Medulla oblongata (tissue), 1 donor: ENCODE data around the gene ADAMTS12.
"Not testable (repeated sequence)": the region's sequence is repeated elsewhere in the genome, so short reads cannot be mapped to it uniquely, and the experiment has no call there.

Source experiments
- DNase-seq: peaks from one replicate; pipeline ENCODE4 v3.0.0-alpha.2; 2015; ENCODE audit errors: extremely low spot score

The ADAMTS12 gene

DNA sequence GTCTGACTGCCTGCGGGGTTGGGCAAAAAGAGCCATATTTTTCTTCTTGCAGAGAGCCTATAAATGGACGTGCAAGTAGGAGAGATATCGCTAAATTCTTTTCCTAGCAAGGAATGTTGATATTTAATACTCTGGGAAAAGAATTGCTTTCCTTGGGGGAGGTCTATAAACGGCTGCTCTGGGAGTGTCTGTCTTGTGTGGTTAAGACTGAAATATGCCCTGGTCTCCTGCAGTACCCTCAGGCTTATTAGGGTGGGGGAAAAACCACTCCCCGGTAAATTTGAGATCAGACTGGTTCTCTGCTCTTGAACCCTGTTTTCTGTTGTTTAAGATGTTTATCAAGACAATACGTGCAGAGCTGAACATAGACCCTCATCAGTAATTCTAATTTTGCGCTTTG is 14.5 kb upstream of the ADAMTS12 start:
- DNase-seq, result not testable (repeated sequence)

DNA sequence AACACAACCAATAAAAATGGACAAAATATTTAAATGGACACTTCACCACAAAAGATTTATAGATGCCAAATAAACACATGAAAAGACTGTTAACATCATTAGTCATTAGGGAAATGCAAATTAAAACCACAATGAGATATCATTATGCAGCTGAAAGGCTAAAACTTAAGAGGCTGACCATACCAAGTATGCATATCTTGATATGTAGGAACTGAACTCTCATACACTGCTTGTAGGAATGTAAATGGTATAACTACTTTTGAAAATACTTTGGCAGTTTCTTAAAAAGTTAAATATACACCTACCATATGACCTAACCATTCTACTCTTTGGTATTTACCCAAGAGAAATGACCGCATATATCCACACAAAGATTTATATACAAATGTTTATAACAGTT is 13.6 kb upstream of the ADAMTS12 start:
- no peak for DNase-seq

DNA sequence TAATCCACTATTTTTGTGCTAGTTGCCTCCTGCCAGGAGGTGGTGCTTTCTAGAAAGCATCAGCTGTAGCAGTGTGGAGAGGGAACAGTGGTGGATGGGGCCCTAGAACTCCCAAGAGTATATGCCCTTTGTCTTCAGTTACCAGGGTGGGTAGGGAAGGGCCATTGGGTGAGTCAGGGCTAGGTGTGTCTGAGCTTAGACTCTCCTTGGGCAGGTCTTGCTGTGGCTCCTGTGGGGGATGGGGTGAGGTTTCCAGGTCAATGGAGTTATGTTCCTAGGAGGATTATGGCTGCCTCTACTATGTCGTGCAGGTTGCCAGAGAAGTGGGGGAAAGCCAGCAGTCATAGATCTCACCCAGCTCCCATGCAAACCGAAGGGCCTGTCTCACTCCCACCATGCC is 11.3 kb upstream of the ADAMTS12 start:
- DNase-seq, result no peak

DNA sequence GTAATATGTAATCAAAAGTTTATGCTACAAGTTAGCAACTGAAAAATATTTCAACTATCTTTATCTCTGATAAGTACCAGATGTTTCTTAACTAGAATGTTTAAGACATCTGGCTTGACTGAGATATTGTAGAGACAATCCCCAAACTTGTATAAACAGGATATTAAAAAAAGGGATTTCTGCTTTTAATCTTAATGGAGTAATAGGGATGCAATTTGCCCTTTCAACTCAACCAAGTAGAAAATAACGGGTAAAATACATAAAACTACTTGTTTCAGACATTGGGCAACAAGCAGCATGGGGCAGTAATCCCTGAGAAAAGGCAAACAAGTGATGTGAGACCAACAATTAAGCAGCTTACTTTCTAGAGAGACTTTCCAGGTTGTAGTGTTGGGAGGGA is 9.4 kb upstream of the ADAMTS12 start:
- no peak for DNase-seq

DNA sequence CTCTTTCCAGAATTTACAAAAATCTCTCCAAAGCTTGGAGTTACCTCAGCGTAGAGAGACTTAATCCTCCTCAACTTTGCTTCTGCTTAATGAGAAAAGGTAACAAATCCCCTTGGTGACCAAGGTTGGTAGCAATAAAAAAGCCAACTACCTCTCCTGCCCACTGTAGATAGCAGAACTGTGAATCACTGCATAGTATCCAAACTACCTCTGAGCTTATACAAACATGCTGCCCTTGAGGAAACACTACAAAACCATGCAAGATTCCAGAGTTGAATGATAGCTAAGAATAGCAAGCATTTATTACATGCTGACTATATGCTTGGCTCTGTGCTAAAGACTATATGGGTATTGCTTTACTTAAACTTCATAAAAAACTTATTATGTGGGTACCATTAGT is 2.8 kb upstream of the ADAMTS12 start:
- DNase-seq, result no peak

DNA sequence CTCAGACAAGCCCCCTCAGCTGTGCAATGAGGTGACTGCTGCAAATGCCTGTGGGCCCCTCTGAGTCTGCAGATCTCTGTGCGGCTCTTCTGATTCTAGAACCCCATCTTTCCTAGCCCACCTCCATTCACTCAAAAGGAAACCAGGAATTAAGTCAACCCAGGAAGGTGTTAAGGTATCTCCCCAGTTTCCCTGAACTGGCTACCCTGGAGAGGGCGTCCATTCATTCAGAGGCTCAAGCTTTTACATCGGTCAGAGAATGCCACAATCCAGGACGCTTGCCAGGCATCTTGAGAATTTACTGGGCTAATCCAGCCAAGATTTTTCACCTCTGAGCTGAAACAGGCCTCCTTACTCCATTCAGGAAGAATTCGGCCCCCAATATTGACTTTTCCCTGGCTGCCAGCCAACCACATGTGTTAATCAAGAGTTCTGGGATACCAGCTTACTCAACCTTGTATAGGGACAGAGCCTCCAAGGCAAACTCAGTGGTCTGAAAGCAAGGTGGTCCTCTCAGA is 889 bp upstream of the ADAMTS12 start:
- DNase-seq, result no peak

DNA sequence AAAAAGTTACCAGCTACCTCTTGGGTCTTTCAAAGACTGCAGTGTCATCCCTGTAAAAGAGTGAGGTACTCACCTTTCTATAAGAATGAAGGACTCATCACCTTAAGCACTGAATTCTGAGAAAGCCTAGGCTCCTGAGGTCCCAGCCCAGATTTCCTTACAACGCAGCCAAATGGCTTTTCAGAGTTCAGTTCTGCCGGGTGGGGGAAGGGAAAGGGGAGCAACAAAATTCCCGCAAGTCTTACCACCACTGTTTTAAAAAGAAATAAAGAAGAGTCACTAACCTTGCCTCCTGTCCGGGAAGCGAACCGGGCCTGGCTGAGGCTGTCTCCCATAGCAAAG is 373 bp downstream of the ADAMTS12 start:
- DNase-seq, result no peak

DNA sequence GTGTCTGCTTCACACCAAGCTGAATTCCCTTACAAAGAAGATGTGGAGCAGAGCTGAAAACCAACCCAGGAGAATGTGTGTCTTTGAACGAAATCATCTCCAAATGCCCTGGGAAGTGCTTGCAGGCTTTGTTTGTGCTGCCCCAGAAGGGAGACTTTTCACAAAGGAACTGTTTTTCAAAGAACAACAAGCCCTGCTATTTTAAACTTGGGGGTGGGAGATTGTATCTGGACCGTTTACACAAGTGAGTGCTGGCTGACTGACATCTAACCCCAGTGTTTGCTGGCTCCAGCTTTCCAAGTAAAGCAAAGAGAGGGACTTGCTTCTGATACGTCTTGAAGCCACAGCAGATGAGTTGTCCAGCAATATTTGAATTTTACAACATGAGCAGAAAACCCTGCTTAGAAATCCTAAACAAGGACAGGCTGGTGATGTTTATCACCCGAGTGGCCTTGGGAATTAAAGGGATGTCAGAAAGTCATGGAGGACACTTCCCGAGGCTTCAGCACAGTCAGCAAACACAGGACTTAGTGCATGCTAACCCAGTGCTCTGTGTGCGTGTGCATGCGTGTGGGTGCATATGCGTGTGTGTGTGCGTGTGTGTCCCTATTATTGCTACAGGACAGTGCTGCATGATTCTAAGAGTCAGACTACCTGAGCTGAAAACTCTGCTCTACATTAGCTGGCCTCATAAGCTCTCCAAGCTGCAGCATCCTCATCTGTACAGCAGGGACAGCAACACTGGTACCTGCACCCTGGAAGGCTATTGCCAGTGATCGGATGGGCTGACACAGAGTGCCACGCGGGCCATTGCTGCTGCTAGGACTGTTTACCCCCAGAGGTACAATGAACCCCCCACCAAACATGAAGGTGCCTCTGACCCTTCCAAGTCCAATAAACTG is 1.4 kb downstream of the ADAMTS12 start:
- DNase-seq, result peak; percentile 46

DNA sequence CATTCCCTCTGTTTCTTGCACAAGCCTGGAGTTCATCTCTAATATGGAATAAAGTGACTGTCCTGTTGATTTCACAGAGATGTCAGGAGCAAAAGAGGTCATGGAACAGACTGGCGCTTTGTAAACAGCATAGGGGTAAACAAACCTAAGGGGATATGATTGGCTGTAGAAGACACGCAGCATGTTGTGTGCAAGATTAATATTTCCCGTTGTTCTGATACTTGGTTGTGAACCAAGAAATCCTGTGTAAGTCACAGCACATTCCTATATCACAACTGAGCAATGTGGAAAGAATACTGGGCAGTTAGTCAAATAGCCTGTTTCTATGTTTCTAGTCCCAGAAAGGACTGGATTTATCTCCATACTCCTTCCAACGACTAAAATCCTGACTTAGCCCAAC is 3.2 kb downstream of the ADAMTS12 start:
- DNase-seq, result no peak

DNA sequence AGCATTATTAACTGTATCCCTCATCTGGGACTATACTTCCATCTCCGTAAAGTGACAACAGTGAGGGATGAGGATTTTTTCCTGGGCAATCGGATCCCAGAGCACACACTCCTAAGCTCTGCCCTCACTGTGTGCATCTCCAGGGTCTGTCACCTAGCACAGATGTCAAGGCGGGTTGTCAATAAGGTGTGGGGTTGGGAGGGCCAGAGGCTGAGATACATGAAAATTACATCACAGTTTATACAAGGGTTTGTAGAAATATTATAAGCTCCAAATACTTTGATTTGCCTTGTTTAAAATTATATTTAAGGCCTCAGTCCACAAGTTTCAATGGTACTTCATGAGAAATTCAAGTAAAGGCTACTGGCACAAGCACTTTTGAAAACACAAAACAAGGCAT is 4.5 kb downstream of the ADAMTS12 start:
- DNase-seq, result no peak

DNA sequence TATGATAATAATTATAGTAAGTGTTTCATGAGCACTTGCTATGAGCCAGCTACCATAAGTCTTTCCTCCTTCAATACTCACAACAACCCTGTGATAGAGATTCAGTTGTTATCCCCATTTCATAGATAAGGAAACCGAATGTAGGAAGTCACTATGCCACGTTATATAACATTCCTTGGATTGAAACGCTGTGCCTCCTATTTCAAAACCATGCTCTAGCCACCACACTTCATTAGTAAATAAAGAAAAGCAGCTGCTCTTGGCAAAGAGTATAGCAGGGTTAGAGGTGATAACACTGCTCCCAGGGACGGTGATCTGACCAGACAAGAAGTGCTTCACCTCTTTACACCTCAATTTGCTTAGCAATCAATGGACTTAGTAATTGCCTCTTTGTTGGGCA is 5.5 kb downstream of the ADAMTS12 start:
- no peak for DNase-seq

DNA sequence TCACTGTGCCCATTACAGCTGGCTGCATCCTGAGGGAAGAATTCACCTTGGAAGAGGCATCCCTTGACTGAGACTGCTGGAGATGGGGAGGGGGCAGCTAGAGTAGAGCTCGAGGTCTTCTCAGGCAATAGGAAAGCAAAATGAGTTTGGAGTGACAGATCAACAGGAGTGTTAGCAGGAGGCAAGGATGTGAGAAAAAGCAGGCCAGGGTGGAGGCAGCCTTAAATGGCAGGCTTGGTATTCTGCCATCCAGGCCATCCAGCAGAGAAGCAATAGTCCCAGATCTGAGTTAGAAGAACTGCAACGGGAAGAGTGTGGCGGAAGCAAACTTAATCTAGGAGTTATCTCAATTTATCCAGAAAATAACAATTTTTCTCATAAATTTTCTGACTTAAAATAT is 6.1 kb downstream of the ADAMTS12 start:
- no peak for DNase-seq

DNA sequence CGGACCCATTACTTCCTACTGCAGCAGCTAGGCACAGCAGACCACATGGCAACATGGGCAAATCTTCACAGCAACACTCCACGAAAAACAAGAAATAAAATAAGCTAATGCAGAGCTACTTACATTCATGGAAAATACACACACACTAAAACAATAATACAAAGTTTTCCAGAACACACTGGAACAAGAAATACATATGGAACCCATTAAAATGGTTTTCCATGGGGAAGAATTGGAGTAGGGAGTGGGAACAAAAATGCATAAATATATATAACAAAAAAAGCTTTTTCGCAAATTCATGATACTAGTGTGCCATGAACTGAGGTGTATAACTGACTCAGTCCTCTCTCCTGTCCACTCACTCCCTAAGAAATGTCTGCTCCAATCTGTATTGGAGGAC is 8.3 kb downstream of the ADAMTS12 start:
- no peak for DNase-seq

DNA sequence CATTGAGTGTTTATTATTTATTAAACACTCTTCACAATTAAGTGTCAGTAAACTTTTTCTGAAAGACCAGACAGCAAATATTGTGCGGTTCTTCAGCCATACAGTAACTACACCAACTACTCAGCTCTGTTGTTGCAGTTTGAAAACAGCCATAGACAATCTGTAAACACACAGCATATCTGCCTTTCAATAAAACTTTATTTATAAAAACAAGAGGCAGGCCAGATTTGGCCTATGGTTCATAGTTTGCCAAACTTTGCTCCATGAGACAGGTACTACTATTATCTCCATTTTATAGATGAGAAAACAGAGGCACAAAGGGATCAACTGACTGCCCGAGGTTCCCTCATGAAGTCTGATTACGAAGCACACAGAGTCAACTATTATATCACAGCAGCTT is 11.5 kb downstream of the ADAMTS12 start:
- DNase-seq, result no peak

DNA sequence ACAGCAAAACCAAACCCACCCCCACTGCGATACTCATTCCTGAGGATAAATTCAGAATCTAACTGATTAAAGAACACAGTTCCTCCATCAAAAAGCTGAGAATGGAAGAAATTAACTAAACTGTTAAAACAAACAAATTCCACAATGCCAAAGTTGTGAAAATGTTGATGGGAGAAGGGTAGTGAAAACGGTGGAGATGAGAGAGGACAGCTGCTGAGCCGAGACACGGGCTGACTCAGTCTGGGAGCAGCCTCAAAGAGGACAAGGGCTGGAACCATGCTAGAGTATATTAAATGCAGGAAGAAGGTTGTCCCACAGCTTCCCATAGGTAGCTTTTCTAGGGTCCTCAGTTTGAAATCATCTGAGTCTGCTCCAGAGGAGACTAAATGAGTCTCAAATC is 14.3 kb downstream of the ADAMTS12 start:
- no peak for DNase-seq

DNA sequence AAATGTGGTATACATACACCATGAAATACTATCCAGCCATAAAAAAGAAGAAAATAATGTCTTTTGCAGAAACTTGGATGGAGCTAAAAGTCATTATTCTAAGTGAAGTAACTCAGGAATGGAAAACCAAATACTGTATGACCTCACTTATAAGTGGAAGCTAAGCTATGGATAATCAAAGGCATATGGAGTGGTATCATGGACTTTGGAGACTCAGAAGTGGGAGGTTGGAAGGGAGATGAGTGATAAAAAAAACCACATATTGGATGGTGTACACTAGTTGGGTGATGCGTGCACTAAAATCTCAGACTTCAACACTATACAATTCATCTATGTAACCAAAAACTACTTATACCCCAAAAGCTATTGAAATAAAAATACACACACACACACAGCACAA is 24.5 kb downstream of the ADAMTS12 start:
- DNase-seq, result no peak

DNA sequence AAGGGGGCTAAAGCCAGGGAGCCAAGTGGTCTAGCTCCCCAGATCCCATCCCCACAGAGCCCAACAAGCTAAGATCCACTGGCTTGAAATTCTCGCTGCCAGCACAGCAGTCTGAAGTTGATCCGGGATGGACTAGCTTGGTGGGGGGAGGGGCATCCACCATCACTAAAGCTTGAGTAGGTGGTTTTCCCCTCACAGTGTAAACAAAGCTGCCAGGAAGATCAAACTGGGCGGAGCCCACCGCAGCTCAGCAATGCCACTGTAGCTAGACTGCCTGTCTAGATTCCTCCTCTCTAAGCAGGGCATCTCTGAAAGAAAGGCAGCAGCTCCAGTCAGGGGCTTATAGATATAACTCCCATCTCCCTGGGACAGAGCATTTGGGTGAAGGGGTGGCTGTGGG is 32.6 kb downstream of the ADAMTS12 start:
- DNase-seq, result not testable (repeated sequence)

DNA sequence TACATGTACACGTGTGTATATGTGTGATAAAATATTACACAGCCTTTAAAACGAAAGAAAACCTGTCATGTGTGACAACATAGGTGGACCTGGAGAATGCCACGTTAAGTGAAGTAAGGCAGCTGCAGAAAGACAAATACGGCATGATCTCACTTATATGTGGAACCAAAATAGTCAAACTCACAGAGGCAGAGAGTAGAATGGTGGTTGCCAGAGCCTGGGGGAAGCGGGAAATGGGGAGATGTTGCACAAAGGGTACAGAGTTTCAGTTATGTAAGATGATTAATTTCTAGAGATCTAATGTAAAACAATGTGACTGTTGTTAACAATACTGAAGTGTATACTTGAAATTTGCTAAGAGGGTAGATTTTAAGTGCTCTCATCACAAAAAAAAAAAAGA is 34.8 kb downstream of the ADAMTS12 start:
- no peak for DNase-seq

DNA sequence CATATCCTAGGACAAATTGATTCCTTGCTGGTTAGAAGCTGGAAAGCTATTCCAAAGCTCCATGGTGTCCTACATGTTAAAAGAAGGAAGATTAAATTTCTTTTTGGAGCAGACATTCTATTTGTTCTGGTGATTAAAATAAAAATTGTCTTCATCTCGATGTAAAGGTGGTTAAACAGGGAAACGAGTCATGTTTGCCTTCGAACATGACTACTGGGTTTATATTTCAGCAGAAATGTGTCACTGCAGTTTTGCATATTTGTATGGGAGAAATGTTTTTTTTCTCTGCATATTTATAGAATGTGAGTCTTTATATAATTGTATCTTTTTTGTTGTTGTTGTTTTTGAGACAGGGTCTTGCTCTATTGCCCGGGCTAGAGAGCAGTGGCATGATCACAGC is 36.4 kb downstream of the ADAMTS12 start:
- no peak for DNase-seq

DNA sequence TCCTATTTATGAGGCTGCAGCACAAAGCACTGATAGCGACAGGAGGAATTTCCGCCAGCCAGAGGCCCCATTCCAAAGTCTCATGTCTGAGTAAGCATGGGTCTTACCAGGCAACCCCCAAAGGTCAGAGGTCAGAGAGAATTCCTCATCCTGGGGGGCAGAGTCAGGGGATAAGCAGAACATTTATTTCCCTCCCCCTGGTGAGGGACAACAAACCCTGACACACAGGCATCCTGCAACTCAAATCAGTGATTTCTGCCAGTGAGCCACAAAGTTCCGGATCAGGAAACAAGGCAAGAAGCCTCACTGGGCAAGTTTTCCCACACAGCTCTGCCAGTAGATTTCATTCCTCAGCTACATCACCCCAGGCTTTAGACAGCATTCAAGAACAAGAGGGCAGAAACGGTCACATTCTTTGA is 37.0 kb downstream of the ADAMTS12 start:
- no peak for DNase-seq

DNA sequence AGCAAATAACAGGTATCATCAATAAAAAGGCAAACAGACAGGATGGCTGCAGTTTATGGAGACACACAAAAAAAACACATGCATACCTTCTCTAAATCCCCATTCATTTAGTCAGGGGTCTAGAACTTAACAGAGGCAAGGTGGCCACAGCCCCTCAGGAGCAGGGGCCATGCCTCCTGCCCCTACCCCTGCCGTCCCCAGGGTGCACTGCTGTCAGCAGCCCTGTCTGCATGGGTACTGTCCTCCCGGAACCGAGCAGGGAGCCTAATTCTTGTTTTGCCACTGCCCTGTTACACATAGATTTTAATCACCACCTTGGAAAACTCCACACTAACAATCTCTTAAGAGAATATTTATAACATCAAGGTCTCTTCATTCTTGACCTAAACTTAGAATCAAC is 39.0 kb downstream of the ADAMTS12 start:
- DNase-seq, result no peak

DNA sequence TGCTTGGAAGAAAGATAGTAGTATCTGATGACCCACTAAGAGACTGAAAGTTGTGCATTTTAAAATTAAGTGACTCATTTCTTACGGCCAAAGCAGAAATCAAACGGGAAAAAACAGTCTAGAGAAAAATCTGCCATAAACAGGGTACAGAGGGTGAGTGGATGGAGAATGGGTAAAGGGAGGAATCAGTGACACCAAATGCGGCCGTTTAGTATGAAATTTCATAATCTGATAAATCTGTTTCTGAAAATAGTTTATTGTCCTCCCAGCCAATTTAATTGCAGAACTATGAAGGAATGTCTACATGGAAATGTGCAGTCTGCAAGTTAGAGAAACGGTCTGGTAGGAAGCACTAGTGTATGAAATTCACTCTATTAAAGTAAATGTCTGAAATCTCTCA is 39.5 kb downstream of the ADAMTS12 start:
- DNase-seq, result no peak

DNA sequence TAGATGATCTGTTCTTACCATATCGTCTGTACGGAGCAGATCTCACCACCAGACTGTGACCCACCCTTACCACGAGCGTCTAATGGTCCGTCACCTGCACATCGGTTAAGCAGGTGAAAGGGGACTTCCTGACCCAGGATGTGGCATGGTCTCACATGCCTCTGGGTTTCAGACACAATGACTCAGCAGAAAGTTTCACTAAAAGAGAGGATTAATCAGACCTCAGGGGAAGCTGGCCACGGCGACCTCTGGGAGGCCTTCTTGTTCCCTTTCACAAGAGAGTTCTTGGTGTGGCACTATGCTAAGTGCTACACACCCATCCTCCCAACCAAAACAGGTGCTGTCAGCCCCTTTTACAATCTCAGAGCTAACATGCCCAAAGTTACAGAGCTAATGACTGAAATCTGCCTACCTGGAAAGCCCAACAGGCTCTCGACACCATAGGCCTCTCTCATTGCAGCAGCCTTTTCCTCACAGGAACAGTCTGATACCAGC is 41.6 kb downstream of the ADAMTS12 start:
- no peak for DNase-seq

DNA sequence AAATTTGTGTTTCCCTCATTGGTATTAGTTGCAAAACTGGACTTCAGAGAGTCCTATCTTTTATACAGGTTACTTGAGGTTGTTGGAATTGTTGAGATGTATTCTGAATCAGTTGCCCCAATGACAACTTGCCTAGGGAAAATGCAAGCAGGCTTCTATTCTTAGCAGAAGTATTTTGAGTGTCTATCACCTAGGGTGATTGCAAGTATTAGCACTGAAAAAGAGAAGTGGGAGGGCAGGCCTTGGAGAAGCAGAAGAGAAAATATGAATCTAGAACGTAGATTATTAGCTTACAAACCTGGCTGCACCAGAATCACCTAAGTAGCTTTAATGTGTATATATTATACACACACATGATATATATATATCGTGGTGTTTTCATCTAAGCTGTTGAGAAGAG is 43.2 kb downstream of the ADAMTS12 start:
- no peak for DNase-seq
